ENCODE data around the gene OBSCN.

The OBSCN gene

GRCh38 chr1:228339766-228340685, 132.2 kb downstream of the OBSCN start:
- DNase-seq (ENCODE audit: low spot score): no peak

- no peak for DNase-seq (ENCODE audit: low spot score)
Observed at GRCh38 chr1:228340686-228341449, 133.0 kb downstream of the OBSCN start.

- DNase-seq (ENCODE audit: low spot score): no peak
Observed at GRCh38 chr1:228341450-228341813, 133.6 kb downstream of the OBSCN start.

- DNase-seq (ENCODE audit: low spot score): no peak
Observed at GRCh38 chr1:228341814-228342626, 134.2 kb downstream of the OBSCN start.

GRCh38 chr1:228342627-228343190, 134.9 kb downstream of the OBSCN start:
- DNase-seq (ENCODE audit: low spot score): no peak

GRCh38 chr1:228343191-228343661, 135.4 kb downstream of the OBSCN start:
- no peak for DNase-seq (ENCODE audit: low spot score)

GRCh38 chr1:228344631-228345072, 136.8 kb downstream of the OBSCN start:
- DNase-seq (ENCODE audit: low spot score): no peak

GRCh38 chr1:228345201-228345930, 137.5 kb downstream of the OBSCN start:
- no peak for DNase-seq (ENCODE audit: low spot score)

GRCh38 chr1:228346731-228347130, 138.9 kb downstream of the OBSCN start:
- no peak for DNase-seq (ENCODE audit: low spot score)

- no peak for DNase-seq (ENCODE audit: low spot score)
Observed at GRCh38 chr1:228347181-228347580, 139.3 kb downstream of the OBSCN start.

GRCh38 chr1:228348708-228349467, 141.0 kb downstream of the OBSCN start:
- no peak for DNase-seq (ENCODE audit: low spot score)

GRCh38 chr1:228349701-228350171, 141.9 kb downstream of the OBSCN start:
- no peak for DNase-seq (ENCODE audit: low spot score)

- no peak for DNase-seq (ENCODE audit: low spot score)
Observed at GRCh38 chr1:228350179-228350742, 142.4 kb downstream of the OBSCN start.

- DNase-seq (ENCODE audit: low spot score): no peak
Observed at GRCh38 chr1:228350831-228351781, 143.3 kb downstream of the OBSCN start.

- DNase-seq (ENCODE audit: low spot score): no peak
Observed at GRCh38 chr1:228351850-228352249, 144.0 kb downstream of the OBSCN start.

- DNase-seq (ENCODE audit: low spot score): no peak
Observed at GRCh38 chr1:228352677-228353481, 145.0 kb downstream of the OBSCN start.

- DNase-seq (ENCODE audit: low spot score): no peak
Observed at GRCh38 chr1:228353601-228354371, 145.9 kb downstream of the OBSCN start.

All from AG20443 (cell line).